ENCODE measurements around the gene POLR1C.

DNA sequence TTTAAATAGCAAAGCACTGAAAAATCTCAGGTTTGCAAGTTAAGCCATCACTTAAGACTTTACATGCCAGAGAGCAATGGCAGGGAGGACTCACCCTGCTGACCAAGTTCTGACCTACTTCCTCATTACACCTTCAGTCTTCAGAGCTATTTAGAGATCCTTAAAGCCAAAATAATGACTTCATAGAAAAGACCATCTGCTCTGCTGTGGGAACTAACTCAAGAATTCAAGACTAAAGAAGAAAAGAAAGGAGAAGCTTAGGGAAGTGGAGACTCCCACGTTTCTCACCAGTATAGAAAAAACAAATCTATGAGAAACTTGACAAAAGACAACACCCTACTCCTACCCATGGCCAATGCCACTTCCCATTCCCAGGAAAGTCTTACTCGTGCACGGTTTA is 30.3 kb downstream of the POLR1C start:
- no peak for TF ChIP-seq FOXA1 (IDR thresholded peaks at IDR 0.05)
- TF ChIP-seq ZNF384 (IDR thresholded peaks at IDR 0.05), result no peak
- no peak for TF ChIP-seq SP1 (IDR thresholded peaks at IDR 0.05)
- no peak for TF ChIP-seq TARDBP (IDR thresholded peaks at IDR 0.05)
- TF ChIP-seq FOXK2 (IDR thresholded peaks at IDR 0.05), result no peak
- no peak for TF ChIP-seq CTBP1 (IDR thresholded peaks at IDR 0.05; ENCODE audit: borderline replicate concordance)
